HEK293T (cell line): ENCODE results near the gene C3.

Experiments used
- ARNT ChIP-seq: fragments of 450-650 bp; IDR thresholded peaks from 2 replicates; pipeline ENCODE4 v1.6.1; 2017; ENCODE audit warnings: mild to moderate bottlenecking
- BHLHE40 ChIP-seq: fragments of 450-650 bp; IDR thresholded peaks from 2 replicates; pipeline ENCODE4 v1.6.1; 2016; ENCODE audit warnings: mild to moderate bottlenecking, moderate library complexity, borderline replicate concordance
- ELF4 ChIP-seq: fragments of 450-650 bp; IDR thresholded peaks from 2 replicates; pipeline ENCODE4 v1.6.1; 2017; ENCODE audit warnings: antibody characterized with exemption
- FOXA1 ChIP-seq: fragments of 450-650 bp; IDR thresholded peaks from 2 replicates; pipeline ENCODE4 v1.6.1; 2016; ENCODE audit warnings: mild to moderate bottlenecking
- FOXK2 ChIP-seq: fragments of 450-650 bp; IDR thresholded peaks from 2 replicates; pipeline ENCODE4 v1.6.1; 2016; ENCODE audit warnings: mild to moderate bottlenecking
- FOXM1 ChIP-seq: fragments of 450-650 bp; IDR thresholded peaks from 2 replicates; pipeline ENCODE4 v1.6.1; 2017; ENCODE audit warnings: mild to moderate bottlenecking, borderline replicate concordance
- L3MBTL2 ChIP-seq: fragments of 450-650 bp; conservative IDR thresholded peaks from 2 replicates; pipeline ENCODE4 v1.6.1; 2016; ENCODE audit warnings: mild to moderate bottlenecking
- LEF1 ChIP-seq: fragments of 450-650 bp; IDR thresholded peaks from 2 replicates; pipeline ENCODE4 v1.6.1; 2017; ENCODE audit warnings: mild to moderate bottlenecking, borderline replicate concordance
- NFRKB ChIP-seq: fragments of 450-650 bp; IDR thresholded peaks from 2 replicates; pipeline ENCODE4 v1.6.1; 2016; ENCODE audit warnings: mild to moderate bottlenecking, moderate library complexity
- SP1 ChIP-seq: fragments of 450-650 bp; IDR thresholded peaks from 2 replicates; pipeline ENCODE4 v1.6.1; 2017
- SUZ12 ChIP-seq: fragments of 450-650 bp; IDR thresholded peaks from 2 replicates; pipeline ENCODE4 v1.6.1; 2016; ENCODE audit warnings: mild to moderate bottlenecking
- TARDBP ChIP-seq: fragments of 450-650 bp; IDR thresholded peaks from 2 replicates; pipeline ENCODE4 v1.6.1; 2016
- ZNF384 ChIP-seq: fragments of 450-650 bp; IDR thresholded peaks from 2 replicates; pipeline ENCODE4 v1.6.1; 2016

DNA sequence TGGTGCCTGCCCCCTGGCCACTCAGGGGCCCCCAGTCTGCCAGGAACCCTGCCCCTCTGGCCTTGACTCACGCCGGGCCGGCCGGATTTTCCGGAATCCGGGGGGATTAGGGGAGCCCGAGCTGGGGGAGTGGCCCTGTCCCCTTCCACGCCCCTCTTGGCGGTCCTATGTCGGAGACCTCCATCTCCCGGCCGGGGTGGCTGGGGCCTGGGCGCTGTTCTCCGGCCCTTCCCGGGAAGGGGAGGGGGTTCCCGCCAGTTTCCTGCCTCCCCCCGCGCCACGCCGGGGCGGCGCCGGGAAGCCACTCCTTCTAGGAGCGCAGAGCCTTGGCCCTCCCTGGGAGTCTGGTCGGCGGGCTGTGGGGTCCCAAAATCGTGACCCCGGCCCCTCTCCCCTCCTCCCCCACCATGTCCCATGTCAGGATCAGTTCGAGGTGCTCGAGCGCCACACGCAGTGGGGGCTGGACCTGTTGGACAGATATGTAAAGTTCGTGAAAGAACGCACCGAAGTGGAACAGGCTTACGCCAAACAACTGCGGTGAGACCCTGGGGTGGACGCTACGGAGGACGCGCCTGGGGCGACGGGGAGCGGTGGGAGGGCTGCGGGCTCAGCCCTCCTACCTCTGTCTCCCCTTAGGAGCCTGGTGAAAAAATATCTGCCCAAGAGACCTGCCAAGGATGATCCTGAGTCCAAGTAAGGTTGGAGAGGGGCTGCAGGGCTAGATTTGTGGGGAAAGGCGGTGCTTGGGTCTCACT lies 20.3 kb upstream of the C3 start:
- TF ChIP-seq FOXA1, result no peak
- TF ChIP-seq LEF1, result no peak
- no peak for TF ChIP-seq SP1
- no peak for TF ChIP-seq TARDBP
- TF ChIP-seq L3MBTL2, result no peak
- no peak for TF ChIP-seq BHLHE40
- no peak for TF ChIP-seq SUZ12
- no peak for TF ChIP-seq FOXK2
- TF ChIP-seq ARNT, result no peak
- TF ChIP-seq NFRKB, result no peak
- TF ChIP-seq ELF4, result no peak
- TF ChIP-seq FOXM1, result peak; percentile 36; the same call in 1 of the 2 replicates
- TF ChIP-seq ZNF384, result no peak
